Osteoblast (primary cell): ENCODE measurements around the gene SAP30L. TPM values are rescaled to one million over a fixed set of nuclear protein-coding genes. Genes with fewer than 3 reads are reported as not detected.
A peak's percentile ranks its signal among the peaks of the same experiment; 100 is the strongest.

Source experiments
- DNase-seq: peaks from one replicate; pipeline ENCODE4 v3.0.0; 2011; ENCODE audit warnings: low spot score, mixed read lengths; ENCODE audit not compliant: insufficient read length; ENCODE audit errors: missing footprints
- H2AFZ ChIP-seq: 2 replicates; pipeline ENCODE4 v1.6.0; 2011; ENCODE audit warnings: mild to moderate bottlenecking, low read length
- H3K27ac ChIP-seq: 2 replicates; pipeline ENCODE4 v1.5.1; 2011; ENCODE audit warnings: mild to moderate bottlenecking, low read depth, low read length, moderate library complexity
- H3K27me3 ChIP-seq: 2 replicates; pipeline ENCODE4 v1.6.0; 2012; ENCODE audit warnings: mild to moderate bottlenecking, control low read depth, inconsistent platforms, low read length, moderate library complexity; ENCODE audit not compliant: insufficient read depth
- H3K36me3 ChIP-seq: 2 replicates; pipeline ENCODE4 v1.5.1; 2011; ENCODE audit warnings: mild to moderate bottlenecking, low read length, control low read depth, moderate library complexity; ENCODE audit not compliant: insufficient read depth
- H3K4me1 ChIP-seq: 2 replicates; pipeline ENCODE4 v1.5.1; 2011; ENCODE audit warnings: mild to moderate bottlenecking, low read length, control low read depth, moderate library complexity; ENCODE audit not compliant: insufficient read depth
- H3K4me2 ChIP-seq: 2 replicates; pipeline ENCODE4 v1.6.0; 2011; ENCODE audit warnings: mild to moderate bottlenecking, low read length; ENCODE audit not compliant: insufficient read depth
- H3K4me3 ChIP-seq: fragments of 200-600 bp; sonication (generic); 3 replicates; pipeline ENCODE4 v1.5.1; 2012; ENCODE audit warnings: mild to moderate bottlenecking, low read length, inconsistent platforms; ENCODE audit not compliant: insufficient read depth
- H3K79me2 ChIP-seq: 2 replicates; pipeline ENCODE4 v1.6.0; 2012; ENCODE audit warnings: mild to moderate bottlenecking, low read length, control low read depth, inconsistent platforms; ENCODE audit not compliant: insufficient read depth
- H3K9me3 ChIP-seq: 2 replicates; pipeline ENCODE4 v1.5.1; 2011; ENCODE audit warnings: low read depth, low read length, control low read depth
- H4K20me1 ChIP-seq: 2 replicates; pipeline ENCODE4 v1.6.0; 2012; ENCODE audit warnings: mild to moderate bottlenecking, low read length, control low read depth; ENCODE audit not compliant: insufficient read depth
- total RNA-seq: library from RNA; depleted of rRNA; stranded (reverse); fragments of >200 nt; gene quantifications from 2 replicates; pipeline ENCODE4 v1.2.3, GENCODE V29; 2012
- TF ChIP-seq, protein P1 (sequence below): IDR thresholded peaks from 2 replicates; pipeline ENCODE4 v1.5.1; 2011; ENCODE audit warnings: mild to moderate bottlenecking, low read depth, low read length, moderate library complexity; ENCODE audit errors: extremely low read depth

Gene SAP30L
- total RNA-seq, 1 donor = 32.2 TPM

DNA sequence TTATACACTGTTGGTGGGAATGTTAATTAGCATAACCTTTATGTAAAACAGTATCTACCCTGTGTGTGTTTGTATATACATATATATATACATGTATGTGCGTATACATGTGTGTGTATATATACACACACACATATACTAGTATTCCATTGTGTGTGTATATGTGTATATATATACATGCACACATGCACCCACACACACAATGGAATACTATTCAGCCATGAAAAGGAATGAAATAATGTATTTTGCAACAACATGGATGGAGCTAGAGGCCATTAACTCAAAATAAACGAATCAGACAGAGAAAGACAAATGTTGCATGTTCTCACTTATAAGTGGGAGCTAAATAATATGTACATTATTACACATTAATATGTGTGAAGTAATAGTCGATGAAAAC lies 17.6 kb upstream of the SAP30L start:
- H3K27me3 ChIP-seq = no peaks in the 10 kb centered on the region
- H3K4me1 ChIP-seq = no peaks in the 10 kb centered on the region
- no peak overlapping the region for H2AFZ ChIP-seq
- no peak overlapping the region for H3K27ac ChIP-seq
- H3K4me2 ChIP-seq = no peak overlapping the region
- H3K79me2 ChIP-seq = no peaks in the 10 kb centered on the region
- H4K20me1 ChIP-seq = no peaks in the 10 kb centered on the region
- no peaks in the 10 kb centered on the region for H3K36me3 ChIP-seq
- no peak for DNase-seq
- no peaks in the 10 kb centered on the region for H3K9me3 ChIP-seq
- TF ChIP-seq, protein P1, sequence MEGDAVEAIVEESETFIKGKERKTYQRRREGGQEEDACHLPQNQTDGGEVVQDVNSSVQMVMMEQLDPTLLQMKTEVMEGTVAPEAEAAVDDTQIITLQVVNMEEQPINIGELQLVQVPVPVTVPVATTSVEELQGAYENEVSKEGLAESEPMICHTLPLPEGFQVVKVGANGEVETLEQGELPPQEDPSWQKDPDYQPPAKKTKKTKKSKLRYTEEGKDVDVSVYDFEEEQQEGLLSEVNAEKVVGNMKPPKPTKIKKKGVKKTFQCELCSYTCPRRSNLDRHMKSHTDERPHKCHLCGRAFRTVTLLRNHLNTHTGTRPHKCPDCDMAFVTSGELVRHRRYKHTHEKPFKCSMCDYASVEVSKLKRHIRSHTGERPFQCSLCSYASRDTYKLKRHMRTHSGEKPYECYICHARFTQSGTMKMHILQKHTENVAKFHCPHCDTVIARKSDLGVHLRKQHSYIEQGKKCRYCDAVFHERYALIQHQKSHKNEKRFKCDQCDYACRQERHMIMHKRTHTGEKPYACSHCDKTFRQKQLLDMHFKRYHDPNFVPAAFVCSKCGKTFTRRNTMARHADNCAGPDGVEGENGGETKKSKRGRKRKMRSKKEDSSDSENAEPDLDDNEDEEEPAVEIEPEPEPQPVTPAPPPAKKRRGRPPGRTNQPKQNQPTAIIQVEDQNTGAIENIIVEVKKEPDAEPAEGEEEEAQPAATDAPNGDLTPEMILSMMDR = no peak
- no peak overlapping the region for H3K4me3 ChIP-seq

DNA sequence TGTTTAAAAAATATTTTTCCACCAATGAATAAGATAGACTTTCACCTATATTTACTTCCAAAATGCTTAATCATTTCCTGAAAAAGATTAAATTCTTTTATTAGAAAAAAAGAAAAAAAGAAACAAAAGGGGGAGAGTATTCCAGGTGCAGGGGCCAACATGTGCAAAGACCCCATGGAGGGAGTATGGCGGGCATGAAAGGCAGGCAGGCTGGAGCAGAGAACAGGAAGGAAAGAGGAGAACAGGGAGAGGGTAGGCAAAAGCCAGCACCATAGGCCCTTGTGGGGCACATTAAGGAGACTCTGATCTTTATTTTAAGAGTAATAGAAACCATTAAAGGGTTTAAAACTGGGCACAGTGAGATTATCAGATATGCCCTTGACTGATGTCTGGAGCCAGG lies 16.5 kb upstream of the SAP30L start:
- H3K4me3 ChIP-seq = no peak overlapping the region
- no peaks in the 10 kb centered on the region for H3K36me3 ChIP-seq
- H3K4me2 ChIP-seq = no peak overlapping the region
- no peaks in the 10 kb centered on the region for H3K4me1 ChIP-seq
- no peaks in the 10 kb centered on the region for H3K9me3 ChIP-seq
- H2AFZ ChIP-seq = no peak overlapping the region
- no peak for DNase-seq
- H3K27me3 ChIP-seq = no peaks in the 10 kb centered on the region
- TF ChIP-seq, protein P1 = no peak
- no peaks in the 10 kb centered on the region for H4K20me1 ChIP-seq
- H3K27ac ChIP-seq = no peak overlapping the region
- no peaks in the 10 kb centered on the region for H3K79me2 ChIP-seq

DNA sequence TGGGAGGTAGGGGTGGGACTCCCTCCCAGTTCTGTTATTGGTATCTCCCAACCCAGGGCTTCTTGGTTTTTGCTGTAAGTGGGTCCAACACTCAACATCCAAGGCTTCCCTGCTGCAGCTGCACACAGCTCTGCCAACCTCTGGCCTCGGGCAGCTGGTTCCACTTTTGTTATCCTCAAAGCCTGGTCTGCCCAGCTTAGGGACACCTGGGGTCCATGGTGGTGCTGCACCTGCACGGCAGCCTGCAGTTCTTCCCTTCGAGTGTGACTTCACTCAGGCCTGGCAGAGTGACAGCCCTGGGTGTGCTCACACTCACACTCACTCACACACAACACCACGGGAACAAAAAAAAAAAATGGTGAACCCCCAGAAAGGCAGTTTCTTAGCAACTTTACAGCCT lies 15.3 kb upstream of the SAP30L start:
- no peaks in the 10 kb centered on the region for H3K27me3 ChIP-seq
- no peaks in the 10 kb centered on the region for H4K20me1 ChIP-seq
- H3K4me2 ChIP-seq = no peak overlapping the region
- no peaks in the 10 kb centered on the region for H3K36me3 ChIP-seq
- no peaks in the 10 kb centered on the region for H3K79me2 ChIP-seq
- no peak overlapping the region for H3K4me3 ChIP-seq
- H3K9me3 ChIP-seq = no peaks in the 10 kb centered on the region
- DNase-seq = peak; percentile 15
- no peaks in the 10 kb centered on the region for H3K4me1 ChIP-seq
- no peak overlapping the region for H2AFZ ChIP-seq
- TF ChIP-seq, protein P1 = no peak
- H3K27ac ChIP-seq = no peak overlapping the region

DNA sequence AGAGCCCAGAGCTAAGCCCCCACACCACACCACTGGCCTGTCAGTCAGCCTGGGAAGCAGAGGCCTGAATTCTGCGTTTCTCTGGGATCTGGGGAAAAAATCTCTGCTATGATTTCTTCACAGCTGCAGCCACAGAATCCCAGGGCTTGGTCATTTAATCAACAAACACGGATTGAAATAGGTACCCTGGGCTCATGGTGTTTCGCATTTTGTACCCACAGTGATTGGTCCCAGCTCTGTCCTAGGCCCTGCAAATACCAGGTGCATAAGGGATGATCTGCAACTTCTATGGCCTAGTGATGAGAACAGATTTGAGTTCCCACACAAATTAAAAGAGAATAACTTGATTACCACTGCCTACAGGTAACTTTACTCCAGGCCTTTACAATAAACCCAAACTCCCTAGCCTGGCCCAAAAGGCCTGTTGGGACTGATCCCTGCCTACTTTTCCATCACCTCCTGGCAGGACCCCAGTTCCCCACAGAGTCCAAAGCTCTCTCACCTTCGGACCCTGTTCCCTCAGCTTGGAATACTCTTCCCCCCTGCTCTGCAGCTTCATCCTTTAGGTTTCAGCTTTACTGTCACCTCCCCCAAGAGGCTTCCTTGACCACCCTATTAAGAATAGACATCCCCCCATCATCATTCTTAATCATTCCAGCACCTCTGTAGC lies 14.7 kb upstream of the SAP30L start:
- Histone ChIP-seq H3K4me1 (no peaks in the 10 kb centered on the region), H3K27me3 (no peaks in the 10 kb centered on the region), H3K79me2 (no peaks in the 10 kb centered on the region), H3K27ac (no peak overlapping the region), H4K20me1 (no peaks in the 10 kb centered on the region), H2AFZ (no peak overlapping the region), H3K9me3 (no peaks in the 10 kb centered on the region), H3K4me2 (no peak overlapping the region), H3K36me3 (peaks cover 4% of the 10 kb centered on the region), H3K4me3 (no peak overlapping the region)
- peak; percentile 25 for DNase-seq
- TF ChIP-seq, protein P1 = no peak
